Loucy (cell line): ENCODE measurements around the gene PRKCZ.

ENCODE experiments used
- CTCF ChIP-seq: fragments of 200-600 bp; sonication (generic); conservative IDR thresholded peaks from 2 replicates; pipeline ENCODE4 v1.5.1; 2014; ENCODE audit warnings: mild to moderate bottlenecking, antibody characterized with exemption, low read length
- EZH2phosphoT487 ChIP-seq: fragments of 200-600 bp; IDR thresholded peaks from 2 replicates; pipeline ENCODE4 v1.6.1; 2018; ENCODE audit warnings: antibody characterized with exemption, mild to moderate bottlenecking, moderate library complexity, borderline replicate concordance

- TF ChIP-seq CTCF (no peak), EZH2phosphoT487 (no peak)
Observed at GRCh38 chr1:2135441-2135841, 85.2 kb downstream of the PRKCZ start.
